Stimulated activated CD4-positive, alpha-beta T cell treated with anti-CD3 and anti-CD28 coated beads, Interleukin-4, amount 100 ng/mL, for 24 hours (primary cell): Measurements from ENCODE around the gene NGFR.
A peak's percentile ranks its signal among the peaks of the same experiment; 100 is the strongest.

ENCODE experiments used
- DNase-seq: peaks from one replicate; pipeline ENCODE4 v3.0.0-alpha.2; 2020

The NGFR gene, protein sequence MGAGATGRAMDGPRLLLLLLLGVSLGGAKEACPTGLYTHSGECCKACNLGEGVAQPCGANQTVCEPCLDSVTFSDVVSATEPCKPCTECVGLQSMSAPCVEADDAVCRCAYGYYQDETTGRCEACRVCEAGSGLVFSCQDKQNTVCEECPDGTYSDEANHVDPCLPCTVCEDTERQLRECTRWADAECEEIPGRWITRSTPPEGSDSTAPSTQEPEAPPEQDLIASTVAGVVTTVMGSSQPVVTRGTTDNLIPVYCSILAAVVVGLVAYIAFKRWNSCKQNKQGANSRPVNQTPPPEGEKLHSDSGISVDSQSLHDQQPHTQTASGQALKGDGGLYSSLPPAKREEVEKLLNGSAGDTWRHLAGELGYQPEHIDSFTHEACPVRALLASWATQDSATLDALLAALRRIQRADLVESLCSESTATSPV

DNA sequence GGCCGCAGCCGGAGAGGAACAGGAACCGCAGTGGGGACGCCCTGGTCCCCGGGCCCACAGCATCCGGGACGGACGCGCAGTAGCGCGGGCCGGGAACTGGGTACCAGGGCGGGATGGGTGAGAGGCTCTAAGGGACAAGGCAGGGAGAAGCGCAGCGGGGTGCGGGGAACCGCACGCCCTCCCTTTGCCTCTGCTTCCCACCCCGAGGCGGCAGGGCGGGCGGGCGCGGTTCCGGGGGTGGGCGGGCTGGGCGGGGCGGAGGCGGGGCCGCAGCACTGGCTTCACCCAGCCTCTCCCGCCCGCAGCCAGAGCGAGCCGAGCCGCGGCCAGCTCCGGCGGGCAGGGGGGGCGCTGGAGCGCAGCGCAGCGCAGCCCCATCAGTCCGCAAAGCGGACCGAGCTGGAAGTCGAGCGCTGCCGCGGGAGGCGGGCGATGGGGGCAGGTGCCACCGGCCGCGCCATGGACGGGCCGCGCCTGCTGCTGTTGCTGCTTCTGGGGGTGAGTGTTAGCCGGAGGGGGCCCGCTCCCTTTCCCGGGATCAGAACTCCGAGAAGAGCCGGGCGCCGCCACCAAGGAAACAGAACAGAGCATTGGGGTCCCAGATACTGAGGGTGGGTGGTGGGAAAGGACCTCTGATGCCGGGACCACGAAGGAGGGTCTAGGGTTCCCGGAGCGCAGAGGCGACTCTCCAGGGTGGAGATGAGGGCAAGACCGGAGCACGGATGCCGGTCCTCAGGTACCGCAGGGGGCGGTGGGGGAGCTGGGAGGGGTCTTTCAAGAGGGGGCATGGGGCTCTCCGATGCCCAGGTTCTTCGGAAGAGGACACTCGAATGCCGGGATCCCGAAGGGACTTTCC, at the start of gene NGFR:
NGFR (plus strand) TSS at position 308 of the 856 bp plus-strand sequence; CDS start at position 433, 125 bp downstream.
- peak; percentile 32 for DNase-seq

DNA sequence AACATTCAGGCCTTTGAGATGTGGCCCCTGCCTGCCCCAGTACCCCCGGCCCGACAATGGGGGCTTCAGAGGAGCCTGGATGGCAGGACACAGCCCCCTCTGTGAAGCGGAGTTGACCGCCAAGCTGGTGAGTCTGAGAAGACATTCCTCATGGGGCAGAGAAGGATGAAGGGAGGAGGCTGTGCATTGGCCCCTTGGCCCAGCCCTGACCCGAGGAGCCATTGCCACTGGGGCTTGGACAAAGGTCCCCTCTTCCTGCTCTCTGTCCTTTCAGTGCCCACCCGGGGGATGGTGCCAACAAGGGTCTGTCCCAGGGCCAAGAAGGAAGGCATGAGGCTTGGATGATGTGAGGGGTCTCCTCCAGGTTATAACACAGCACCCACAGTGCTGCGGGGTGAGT, 49.5 kb upstream of the NGFR start:
- DNase-seq: no peak

DNA sequence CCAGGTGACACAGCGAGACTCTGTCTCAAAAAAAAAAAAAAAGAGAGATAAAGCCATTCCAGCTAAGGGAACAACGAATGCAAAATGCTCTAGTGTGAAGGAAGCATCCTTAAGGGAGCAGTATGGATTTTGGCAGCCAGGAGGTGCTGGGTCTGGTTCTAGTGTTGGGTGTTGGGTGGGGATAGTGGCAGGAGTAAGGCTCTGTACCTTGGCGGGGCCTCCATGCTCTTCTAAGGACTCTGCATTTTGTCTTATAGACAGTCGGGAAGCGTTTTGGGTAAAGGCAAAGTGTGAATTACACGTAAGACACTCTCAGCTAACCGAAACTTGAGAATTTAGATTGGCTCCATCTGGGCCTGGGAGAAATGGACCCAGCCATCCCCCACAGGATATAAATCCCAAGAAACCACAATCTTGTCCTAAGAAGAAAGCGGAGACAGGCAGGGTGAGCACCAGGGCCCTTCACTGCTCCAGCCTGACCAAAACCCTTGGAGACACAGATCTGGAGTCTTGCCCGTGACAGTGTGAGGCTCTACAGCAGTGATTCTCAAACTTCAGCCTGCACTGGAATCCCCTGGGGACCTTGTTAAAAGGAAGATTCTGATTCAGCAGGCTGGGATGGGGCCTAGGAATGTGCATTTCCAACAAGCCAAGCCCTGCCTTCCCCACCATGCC, 47.3 kb upstream of the NGFR start:
- DNase-seq: no peak

DNA sequence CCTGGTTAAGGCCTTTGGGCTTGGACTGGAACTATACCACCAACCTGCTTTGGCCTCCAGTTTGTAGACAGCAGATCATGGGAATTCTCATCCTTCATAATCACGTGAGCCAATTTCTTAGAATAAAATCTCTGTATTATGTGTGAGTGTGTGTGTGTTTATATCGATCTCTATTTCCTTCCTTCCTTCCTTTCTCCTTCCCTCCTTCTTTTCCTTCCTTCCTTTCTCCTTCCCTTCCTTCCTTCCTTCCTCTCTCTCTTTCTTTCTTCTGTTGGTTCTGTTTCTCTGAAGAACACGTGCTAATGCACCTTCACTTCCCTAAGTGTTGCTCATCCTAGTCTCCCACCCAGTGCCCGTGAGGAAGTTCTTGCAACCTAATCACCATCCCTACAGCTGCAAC, 44.9 kb upstream of the NGFR start:
- DNase-seq: no peak

DNA sequence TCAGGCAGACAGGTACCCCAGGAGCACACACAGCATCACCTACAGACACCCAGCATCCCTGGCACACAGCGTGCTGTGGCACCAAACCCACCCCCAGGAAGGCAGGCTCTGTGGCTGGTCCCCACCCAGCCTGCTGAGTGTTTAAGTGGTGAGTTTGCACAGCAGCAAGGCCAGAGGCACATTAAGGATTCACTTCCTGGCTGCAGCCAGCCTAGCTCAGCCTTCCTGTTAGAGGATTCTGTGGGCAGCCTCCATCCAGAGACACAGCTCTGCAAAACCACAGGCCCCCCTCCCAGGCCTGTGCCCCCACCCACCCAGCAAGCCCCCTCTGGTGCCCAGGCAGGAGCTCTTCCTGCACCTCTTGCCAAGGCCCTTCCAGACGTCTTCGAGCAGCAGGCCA, 44.4 kb upstream of the NGFR start:
- DNase-seq: no peak

DNA sequence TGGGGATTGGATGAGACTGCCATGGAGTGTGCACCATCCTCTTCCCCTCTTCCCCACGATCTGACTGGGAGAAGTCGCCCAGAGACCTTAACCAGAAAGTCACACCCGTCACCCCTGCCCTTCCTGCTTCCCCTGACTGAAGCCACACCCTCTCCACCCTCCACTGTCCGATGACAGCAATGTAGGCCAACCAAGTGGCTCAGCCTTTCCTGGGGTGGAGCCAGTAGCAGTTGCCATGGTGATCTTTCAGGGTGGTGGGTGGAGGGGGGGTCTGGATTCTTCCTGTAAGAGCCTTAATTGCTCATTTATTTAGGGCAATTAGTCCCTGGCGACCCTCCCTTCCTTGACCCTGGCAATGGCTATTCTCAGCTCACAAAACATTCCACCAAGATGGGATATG, 42.9 kb upstream of the NGFR start:
- DNase-seq: no peak

DNA sequence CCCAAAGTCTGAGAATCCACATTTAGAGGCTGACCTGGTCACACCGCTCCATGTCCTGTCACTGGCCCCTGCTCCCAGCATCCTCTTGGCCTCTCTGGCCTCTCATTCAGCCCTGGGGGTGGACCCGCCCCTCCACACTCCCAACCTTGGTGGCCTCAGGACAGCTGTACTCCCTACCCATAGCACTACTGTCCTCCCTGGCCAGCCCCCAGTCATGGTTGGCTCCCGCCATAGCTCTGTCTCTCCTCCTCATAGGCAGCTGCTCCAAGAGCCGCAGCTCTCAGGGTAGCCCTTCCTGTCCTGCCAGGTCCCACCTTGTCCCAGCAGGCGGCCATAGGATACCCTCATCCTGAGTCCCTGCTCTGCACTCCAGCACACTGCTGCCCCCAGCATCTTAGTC, 42.4 kb upstream of the NGFR start:
- DNase-seq: no peak

DNA sequence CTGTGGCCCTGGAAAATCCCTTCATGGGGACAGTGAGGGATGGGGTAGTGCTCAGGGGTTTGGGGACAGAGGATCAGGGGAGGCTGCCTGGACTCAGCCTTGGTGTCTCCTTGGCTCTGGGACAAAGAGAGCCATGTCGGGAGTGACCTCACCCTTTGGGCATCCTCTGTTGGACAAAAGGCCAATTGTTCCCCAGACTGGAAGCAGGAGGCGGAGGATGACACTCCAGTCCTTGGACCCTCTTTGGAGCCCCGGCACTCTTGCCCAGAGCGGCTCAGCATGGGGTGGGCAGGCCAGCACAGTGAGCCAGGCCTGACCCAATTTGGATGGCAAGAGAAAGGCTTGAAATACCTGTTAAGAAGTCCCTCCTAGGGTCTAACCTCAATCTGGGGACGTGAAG, 41.0 kb upstream of the NGFR start:
- no peak for DNase-seq

DNA sequence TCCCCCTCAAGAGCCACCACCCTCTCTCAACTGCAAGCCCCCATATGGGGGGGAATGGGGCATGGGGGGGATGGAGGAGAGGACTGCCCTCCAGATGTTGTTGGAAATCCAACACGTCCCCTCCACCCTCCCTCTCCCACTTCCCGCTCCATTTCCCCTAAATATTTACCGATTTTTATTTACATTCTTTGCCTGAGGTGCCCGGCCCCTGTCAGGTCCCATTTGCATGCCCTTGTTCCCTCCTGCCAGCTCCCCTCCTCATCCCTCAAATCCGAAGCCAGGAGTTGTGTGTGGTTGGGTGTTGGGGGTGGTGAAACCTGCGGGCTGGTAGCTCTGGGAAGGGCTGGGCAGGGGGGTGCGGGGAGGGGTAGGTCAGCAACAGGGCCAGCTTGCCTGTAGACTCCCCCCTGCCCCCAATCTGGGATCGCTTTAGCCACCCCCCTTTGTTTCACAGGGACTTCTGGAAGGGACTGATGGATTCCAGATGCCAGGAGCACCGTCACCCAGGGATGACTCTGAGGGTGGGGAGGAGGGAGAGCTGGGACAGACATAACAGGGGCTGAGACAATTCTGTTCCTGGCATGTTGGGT, 39.7 kb upstream of the NGFR start:
- no peak for DNase-seq

DNA sequence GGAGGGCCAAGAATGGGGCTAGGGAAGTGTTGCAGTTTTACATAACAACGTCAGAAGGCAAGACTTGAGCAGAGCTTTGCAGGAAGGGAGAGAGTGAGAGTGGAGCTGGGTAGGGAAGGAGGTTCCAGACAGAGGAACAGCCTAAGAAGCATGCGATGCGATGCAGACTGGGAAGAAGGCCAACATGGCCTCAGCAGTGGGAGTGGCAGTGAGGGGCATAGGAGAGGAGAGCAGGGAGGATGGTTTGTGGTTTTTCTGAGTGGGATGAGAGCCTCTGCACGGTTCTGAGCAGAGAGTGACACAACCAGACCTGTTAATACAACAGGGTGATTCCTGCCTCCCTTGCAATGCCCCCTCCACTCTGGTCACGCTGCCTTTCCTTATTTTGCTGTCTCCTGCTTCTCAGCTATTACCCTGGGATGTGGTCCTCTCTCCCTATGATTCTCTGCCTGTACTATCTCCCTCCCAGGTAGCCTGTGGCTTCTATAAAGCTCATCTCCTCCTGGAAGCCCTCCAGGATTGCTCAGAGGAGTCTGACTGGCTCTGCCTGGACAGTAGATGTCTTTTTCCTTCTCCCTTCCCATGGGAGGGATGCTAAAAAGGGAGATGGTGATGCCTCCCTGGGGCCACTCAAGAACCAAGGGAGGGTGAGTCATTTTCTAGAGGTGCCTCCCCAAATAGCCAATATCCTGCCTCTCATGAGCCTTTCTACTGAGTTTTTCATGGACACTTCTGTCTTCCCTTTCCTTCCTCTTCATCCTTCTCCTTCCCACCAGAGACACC, 38.7 kb upstream of the NGFR start:
- DNase-seq: no peak

DNA sequence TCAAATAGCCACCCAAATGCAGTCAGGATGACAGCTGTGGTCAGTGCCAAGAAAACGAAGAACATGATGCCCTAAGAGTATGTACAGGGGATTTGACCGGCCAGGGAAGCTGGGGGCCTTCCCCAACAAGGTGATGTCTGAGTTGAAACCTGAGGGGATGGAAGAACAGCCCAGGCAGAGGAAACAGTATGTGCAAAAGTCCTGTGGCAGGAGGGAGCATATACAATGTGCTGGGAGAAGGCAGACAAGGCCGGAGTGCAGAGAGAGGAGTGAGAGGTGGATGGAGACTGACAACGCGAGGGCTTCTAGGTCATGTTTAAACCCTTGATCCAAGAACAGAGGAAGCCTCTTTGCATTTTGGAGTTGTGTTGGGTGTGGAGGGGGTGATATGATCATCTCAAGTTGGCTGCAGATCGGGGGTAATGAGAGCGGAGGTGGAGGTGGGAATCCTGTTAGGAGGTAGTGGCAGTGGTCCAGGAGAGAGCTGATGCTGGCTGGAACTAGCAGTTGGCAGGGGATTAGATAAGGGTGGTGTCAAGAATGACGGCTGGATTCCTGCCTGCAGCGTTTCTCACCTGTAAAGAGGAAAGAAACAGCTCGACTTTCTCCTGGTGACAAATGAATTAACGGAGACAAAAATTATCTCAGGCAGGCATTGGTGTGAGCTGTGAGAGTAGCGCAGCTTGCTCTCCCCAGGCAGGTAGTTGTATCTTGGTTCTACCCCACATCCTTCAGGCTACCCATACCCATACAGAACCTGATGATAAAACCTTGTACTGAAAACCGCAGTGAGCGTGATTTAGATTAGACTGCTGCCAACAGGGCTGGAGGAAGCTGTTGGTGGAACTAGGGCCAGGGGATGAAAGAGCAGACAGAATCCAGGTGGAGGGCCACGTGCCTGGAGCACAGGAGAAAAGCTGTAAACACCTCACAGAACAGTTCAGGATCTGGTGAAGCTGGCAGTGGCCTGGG, 37.2 kb upstream of the NGFR start:
- no peak for DNase-seq

DNA sequence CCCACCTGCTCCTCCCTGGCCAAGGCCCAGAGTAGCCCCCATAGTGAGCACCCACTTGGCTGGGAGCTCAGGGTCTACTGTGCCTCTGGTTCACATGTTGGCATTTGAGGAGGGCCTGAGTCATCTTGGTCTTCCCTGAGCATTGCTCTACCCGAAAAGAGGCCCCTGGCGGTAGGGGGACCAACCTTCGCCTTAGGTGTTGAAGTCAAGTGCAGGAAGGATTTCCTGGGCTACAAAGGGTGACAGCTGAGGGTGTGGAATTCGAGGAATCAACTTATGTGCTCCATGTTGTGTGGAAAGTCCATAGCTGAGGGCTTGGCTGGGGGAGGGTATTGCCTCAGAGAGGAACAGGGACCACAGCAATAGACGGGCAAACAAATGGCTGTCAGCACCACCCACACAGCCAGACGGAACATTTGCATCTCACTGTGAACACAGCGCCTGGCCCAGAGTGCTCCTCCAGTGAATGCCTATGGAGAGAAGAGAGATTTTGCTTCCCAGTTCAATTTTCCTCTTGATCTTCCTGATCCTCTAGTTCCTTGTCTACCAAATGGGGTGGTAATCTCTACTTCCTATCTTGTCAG, 35.6 kb upstream of the NGFR start:
- DNase-seq: no peak

DNA sequence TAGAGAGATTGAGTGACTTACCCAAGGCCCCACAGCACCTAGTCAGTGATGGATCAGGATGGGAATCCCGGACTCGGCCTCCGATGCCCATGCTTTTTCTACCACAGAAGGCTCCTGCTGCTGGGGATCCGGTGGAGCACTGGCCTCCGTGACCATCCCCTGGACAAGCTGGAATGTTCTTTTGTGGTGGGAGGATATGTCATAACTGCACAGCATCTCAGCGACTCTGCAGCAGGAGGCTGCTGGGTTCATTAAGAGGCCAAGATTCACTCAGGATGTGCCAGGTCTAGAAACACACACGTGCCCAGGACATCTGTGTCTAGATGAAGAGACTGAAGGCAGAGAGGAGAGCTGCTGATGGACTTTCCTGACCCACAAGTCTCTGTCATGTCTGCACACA, 34.7 kb upstream of the NGFR start:
- no peak for DNase-seq

DNA sequence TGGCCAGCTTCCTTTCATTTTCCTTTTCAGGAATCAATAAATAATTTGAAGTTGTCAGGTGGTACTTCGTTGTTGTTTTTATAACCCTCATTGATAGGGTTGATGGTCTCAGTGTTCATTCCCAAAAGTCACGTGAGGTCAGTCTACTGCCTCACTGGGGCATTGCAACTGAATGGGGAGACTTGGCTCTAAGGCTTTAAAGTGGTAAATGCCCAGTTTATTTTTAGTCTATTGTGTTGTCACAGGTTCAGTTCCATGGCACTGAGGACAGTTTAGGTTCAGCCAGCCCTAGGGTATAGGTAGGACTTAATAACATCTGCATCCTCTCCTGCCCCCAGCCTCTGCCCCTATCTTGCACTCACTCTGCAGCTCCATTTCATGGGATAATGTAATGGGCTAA, 33.5 kb upstream of the NGFR start:
- DNase-seq: no peak

DNA sequence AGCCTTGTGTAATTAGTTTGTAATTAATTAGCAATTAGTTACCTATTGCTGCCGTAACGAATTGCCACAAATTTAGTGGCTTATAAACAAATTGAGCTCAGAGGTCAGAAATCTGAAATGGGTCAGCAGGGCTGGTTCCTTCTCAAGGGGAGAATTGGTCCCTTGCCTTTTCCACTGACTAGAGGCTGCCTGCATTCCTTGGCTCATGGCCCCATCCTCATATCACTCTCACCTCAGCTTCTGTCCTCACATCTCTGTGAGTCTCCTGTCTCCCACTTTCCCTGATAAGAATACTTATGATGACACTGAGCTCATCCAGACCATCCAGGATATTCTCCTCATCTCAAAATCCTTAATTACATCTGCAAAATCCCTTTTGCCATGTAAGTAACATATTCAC, 31.0 kb upstream of the NGFR start:
- no peak for DNase-seq

DNA sequence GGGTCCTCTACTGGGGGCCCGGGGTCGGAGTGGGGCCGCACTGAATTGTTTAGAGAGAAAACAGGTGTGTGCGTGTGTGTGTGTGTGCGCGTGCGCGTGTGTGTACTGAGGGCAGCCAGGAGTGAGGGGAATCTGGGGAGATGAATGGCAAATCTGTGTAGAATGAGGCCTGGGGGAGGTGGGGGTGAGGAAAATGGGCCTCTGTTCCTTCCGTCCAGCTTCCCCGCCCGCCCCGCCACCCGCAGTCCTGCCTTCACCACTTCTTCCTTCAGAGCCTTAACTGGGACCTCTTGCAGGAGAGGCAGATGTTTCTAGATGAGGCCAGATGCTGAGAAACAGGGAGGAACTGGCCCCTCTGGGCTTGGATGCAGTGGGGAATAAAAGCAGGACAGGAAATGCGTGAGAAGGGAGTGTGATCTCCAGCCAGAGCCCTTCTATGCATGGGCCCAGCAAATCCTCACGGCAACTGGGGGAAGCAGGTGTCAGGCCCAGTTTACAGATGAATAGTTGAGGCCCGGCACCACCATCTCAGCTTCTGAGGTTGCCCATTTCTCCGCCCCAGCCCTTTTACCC, 29.7 kb upstream of the NGFR start:
- no peak for DNase-seq

DNA sequence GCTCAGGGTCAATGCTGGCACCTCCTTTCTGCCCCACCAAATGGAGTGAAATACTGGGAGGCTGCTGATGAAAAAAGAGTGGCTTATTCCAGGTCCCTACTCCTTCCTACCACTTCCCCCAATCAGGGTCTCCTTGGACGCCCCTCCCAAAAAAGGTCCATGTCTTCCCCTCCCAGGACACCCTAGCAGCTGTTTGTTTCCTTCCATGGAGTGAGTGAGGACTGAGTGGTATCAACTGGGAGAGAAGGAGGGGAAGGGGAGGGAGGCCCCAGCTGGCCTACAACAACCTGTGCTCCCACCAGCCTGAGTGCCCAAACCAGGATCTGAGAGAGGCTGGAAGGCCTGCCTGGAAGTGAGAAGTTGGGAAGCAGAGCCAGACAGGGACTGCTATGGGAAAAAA, 28.7 kb upstream of the NGFR start:
- DNase-seq: no peak

DNA sequence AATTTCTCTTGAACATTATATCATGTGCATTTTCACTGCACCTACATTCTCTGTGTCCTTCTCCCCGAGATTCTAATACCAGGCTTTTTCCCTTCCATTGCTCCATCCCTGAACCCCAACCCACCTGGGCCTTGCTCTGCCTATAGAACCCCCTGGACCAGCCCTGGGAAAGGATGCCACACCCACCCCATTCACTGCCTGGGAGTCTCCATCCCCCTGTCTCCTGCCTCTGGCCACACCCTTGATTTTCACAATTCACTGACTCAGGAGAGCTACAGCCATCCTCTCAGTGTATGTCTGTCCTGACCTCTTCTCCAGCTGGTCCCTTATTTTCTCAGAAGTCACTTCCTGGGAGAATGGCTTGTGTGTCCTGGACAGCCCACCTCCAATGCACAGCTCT, 27.9 kb upstream of the NGFR start:
- DNase-seq: no peak

DNA sequence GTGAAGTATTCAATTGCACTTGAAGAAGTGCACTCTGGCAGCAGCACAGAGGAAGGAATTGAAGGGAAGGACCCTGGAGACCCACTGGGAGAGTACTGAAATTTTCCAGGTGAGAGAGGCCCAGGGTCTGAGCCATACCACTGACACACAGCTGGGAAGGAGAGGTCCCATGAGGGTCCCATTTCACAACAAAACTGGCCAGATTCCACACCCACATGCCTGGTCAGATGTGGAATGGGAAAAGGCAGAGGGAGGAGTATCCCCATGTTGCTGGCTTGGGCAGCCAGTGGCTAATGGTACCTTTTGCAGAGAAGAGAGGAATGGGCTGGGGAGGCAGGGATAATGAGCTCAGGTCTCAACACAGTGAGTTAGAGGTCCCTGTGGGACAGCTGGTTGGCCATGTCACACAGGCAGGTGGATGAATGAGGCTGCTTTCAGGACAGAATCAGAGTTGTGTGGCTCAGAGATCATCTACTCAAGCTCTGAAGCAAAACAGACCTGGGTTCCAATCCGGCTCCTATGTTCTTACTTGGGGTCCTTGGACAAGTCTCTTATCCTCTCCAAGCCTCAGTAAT, 26.2 kb upstream of the NGFR start:
- DNase-seq: no peak
